K562 (cell line): Measurements from ENCODE around the gene MYCN. TPM values are rescaled to one million over a fixed set of nuclear protein-coding genes. Genes with fewer than 3 reads are reported as not detected.

Source experiments
- ATAC-seq: fragments of 200-7000 bp; cut with Tn5 transposase; 3 replicates; pipeline ENCODE4 v1.9.1; 2020; ENCODE audit warnings: moderate library complexity
- BruUV-seq: library from RNA; stranded (reverse); fragments of 400-500 nt; replicated peaks from 2 replicates; lab custom pipeline; 2021; lab: Mats Ljungman, UMichigan
- CTCF ChIA-PET: fragments of 300-600 bp; formaldehyde crosslinking; extraction: SDS; loops from one replicate; lab custom pipeline; 2021; ENCODE audit warnings: low intra/inter-chr PET ratio; lab: Yijun Ruan, JAX
- POLR2A ChIA-PET: fragments of 300-600, 350-650 bp; sonication (Branson Sonifier 250); formaldehyde crosslinking; extraction: SDS; loops from one replicate; lab custom pipeline; 2021; ENCODE audit warnings: antibody characterized with exemption, inconsistent platforms; lab: Yijun Ruan, JAX
- DNase-seq, 4 experiments: peaks; one replicate each; pipeline versions ENCODE4 v3.0.0 to v3.0.0-alpha.2; 2011 to 2018; ENCODE audit warnings: low spot score in 3 of 4, mixed read lengths in 3 of 4; ENCODE audit errors: extremely low read depth in 1 of 4
- FAIRE-seq: peaks from 2 replicates; lab custom pipeline; 2011; peaks lifted over from hg19 to GRCh38; lab: Jason Lieb, UNC
- H2AFZ ChIP-seq: 2 replicates; pipeline ENCODE4 v1.6.0; 2011; ENCODE audit warnings: low read depth, low read length, control low read depth, inconsistent platforms
- H3K27ac ChIP-seq: fragments of 200-600 bp; 3 replicates; pipeline ENCODE4 v1.8.0; 2011; ENCODE audit warnings: low read depth, mild to moderate bottlenecking, control low read depth, inconsistent platforms, low read length, moderate library complexity, mixed read lengths; ENCODE audit errors: extremely low read depth
- H3K27me3 ChIP-seq, 2 experiments: fragments of 300-600 bp in 1 of 2; 2 replicates in 1 of 2; 3 replicates in 1 of 2; pipeline versions ENCODE4 v1.6.0 to v1.8.0; 2011; ENCODE audit warnings: inconsistent platforms in 2 of 2, low read length in 2 of 2, mild to moderate bottlenecking in 1 of 2, mixed read lengths in 1 of 2, moderate library complexity in 1 of 2; ENCODE audit not compliant: control insufficient read depth in 2 of 2, insufficient read depth in 2 of 2
- H3K36me3 ChIP-seq: fragments of 300-600 bp; 3 replicates; pipeline ENCODE4 v1.8.0; 2011; ENCODE audit warnings: mild to moderate bottlenecking, low read length, inconsistent platforms; ENCODE audit not compliant: control insufficient read depth, insufficient read depth
- H3K4me1 ChIP-seq, 2 experiments: fragments of 200-600 bp in 1 of 2; replicated peaks in 1 of 2; 2 replicates in 1 of 2; 3 replicates in 1 of 2; pipeline versions ENCODE4 v1.5.1 to v1.8.0; 2011; ENCODE audit warnings: inconsistent platforms in 2 of 2, low read length in 2 of 2, mild to moderate bottlenecking in 1 of 2, mixed read lengths in 1 of 2, moderate library complexity in 1 of 2; ENCODE audit not compliant: control insufficient read depth in 2 of 2, insufficient read depth in 2 of 2
- H3K4me2 ChIP-seq: 2 replicates; pipeline ENCODE4 v1.6.1; 2011; ENCODE audit warnings: low read length, control low read depth, inconsistent platforms, mixed read lengths; ENCODE audit not compliant: insufficient read depth
- H3K4me3 ChIP-seq: fragments of 200-600 bp; sonication (generic), shearing (Covaris generic); 2 replicates; pipeline ENCODE4 v1.5.1; 2016; ENCODE audit warnings: control low read depth, inconsistent platforms
- H3K79me2 ChIP-seq: fragments of 200-600 bp; 3 replicates; pipeline ENCODE4 v1.8.0; 2011; ENCODE audit warnings: low read length, inconsistent platforms; ENCODE audit not compliant: control insufficient read depth, insufficient read depth
- H3K9ac ChIP-seq, 2 experiments: 2 replicates each; pipeline versions ENCODE4 v1.6.0 to v1.6.1; 2011; ENCODE audit warnings: low read depth in 2 of 2, low read length in 2 of 2, control low read depth in 1 of 2, inconsistent platforms in 1 of 2, mild to moderate bottlenecking in 1 of 2, mixed read lengths in 1 of 2; ENCODE audit not compliant: insufficient read depth in 1 of 2
- H3K9me1 ChIP-seq: one replicate; pipeline ENCODE4 v1.6.0; 2011; ENCODE audit warnings: inconsistent platforms, mild to moderate bottlenecking, low read length, moderate library complexity; ENCODE audit not compliant: control insufficient read depth, insufficient read depth
- H3K9me3 ChIP-seq: replicated peaks from 2 replicates; pipeline ENCODE4 v1.5.1; 2011; ENCODE audit warnings: low read depth, low read length, inconsistent platforms; ENCODE audit not compliant: control insufficient read depth, insufficient read depth
- H4K20me1 ChIP-seq: replicated peaks from 2 replicates; pipeline ENCODE4 v1.6.1; 2011; ENCODE audit warnings: low read length, inconsistent platforms, mixed read lengths; ENCODE audit not compliant: control insufficient read depth, insufficient read depth
- AFF4 ChIP-seq: sonication (generic); formaldehyde crosslinking; IDR thresholded peaks from 2 replicates; pipeline ENCODE4 v1.8.0; 2023; ENCODE audit warnings: mild to moderate bottlenecking, missing genetic modification reagents
- BRCA1 ChIP-seq, 2 experiments: fragments of 450-650 bp in 1 of 2; sonication (generic) in 1 of 2; formaldehyde crosslinking in 1 of 2; IDR thresholded peaks; 2 replicates each; pipeline versions ENCODE4 v1.5.0 to v1.6.1; 2017 to 2020; ENCODE audit warnings: mild to moderate bottlenecking in 1 of 2, missing genetic modification reagents in 1 of 2
- CLOCK ChIP-seq: fragments of 250-450 bp; sonication (Bioruptor Pico); IDR thresholded peaks from 2 replicates; pipeline ENCODE4 v1.4.0; 2020; ENCODE audit warnings: mild to moderate bottlenecking, moderate library complexity, borderline replicate concordance
- ILF3 ChIP-seq: fragments of 450-650 bp; IDR thresholded peaks from 2 replicates; pipeline ENCODE4 v1.6.1; 2018; ENCODE audit warnings: antibody characterized with exemption, mild to moderate bottlenecking, moderate library complexity, borderline replicate concordance
- MEF2D ChIP-seq: conservative IDR thresholded peaks from 2 replicates; pipeline ENCODE4 v1.6.1; 2016; ENCODE audit warnings: low read depth, missing genetic modification characterization, missing compliant biosample characterization
- NR2C1 ChIP-seq, 2 experiments: fragments of 450-650 bp; IDR thresholded peaks; 2 replicates each; pipeline ENCODE4 v1.6.1; 2017; ENCODE audit warnings: mild to moderate bottlenecking in 2 of 2, antibody characterized with exemption in 1 of 2, inconsistent platforms in 1 of 2, missing compliant biosample characterization in 1 of 2, missing genetic modification characterization in 1 of 2
- PREB ChIP-seq: sonication (generic); formaldehyde crosslinking; IDR thresholded peaks from 2 replicates; pipeline ENCODE4 v1.8.1; 2023; ENCODE audit warnings: mild to moderate bottlenecking, missing genetic modification reagents
- RBM14 ChIP-seq: fragments of 200-400 bp; formaldehyde crosslinking; IDR thresholded peaks from 2 replicates; pipeline ENCODE4 v1.6.1; 2018; ENCODE audit warnings: low read depth, mild to moderate bottlenecking, low read length, moderate library complexity, borderline replicate concordance; ENCODE audit not compliant: insufficient read depth
- ZC3H4 ChIP-seq: sonication (generic); formaldehyde crosslinking; IDR thresholded peaks from 2 replicates; pipeline ENCODE4 v1.9.0; 2021; ENCODE audit warnings: missing genetic modification reagents, borderline replicate concordance
- ZFX ChIP-seq: sonication (generic); formaldehyde crosslinking; IDR thresholded peaks from 2 replicates; pipeline ENCODE4 v1.8.0; 2022; ENCODE audit warnings: mild to moderate bottlenecking, missing genetic modification reagents, moderate library complexity
- ZNF133 ChIP-seq: fragments of 250-450 bp; sonication (Bioruptor Pico); IDR thresholded peaks from 2 replicates; pipeline ENCODE4 v1.4.0; 2020; ENCODE audit warnings: mild to moderate bottlenecking
- ZNF174 ChIP-seq: fragments of 250-450 bp; sonication (Bioruptor Pico); IDR thresholded peaks from 2 replicates; pipeline ENCODE4 v1.4.0; 2020; ENCODE audit warnings: mild to moderate bottlenecking
- ZNF436 ChIP-seq: fragments of 250-450, 450-650 bp; sonication (Bioruptor Pico); formaldehyde crosslinking; IDR thresholded peaks from 2 replicates; pipeline ENCODE4 v1.7.0; 2020; ENCODE audit warnings: mild to moderate bottlenecking
- ZNF780A ChIP-seq: fragments of 250-450 bp; sonication (Bioruptor Pico); IDR thresholded peaks from 2 replicates; pipeline ENCODE4 v1.5.0; 2021; ENCODE audit warnings: mild to moderate bottlenecking
- WGBS: fragments of 100-300 bp; shearing (Covaris generic); methylation state at CpG from one replicate; pipeline ENCODE4 v1.1.6; 2016; ENCODE audit warnings: low coverage, mixed read lengths; ENCODE audit not compliant: insufficient coverage; ENCODE audit errors: missing lambda C conversion rate; 5-methylcytosine and 5-hydroxymethylcytosine counted together
- in situ Hi-C: fragments of 300-500 bp; cut with MboI; formaldehyde crosslinking; loops from 4 replicates; pipeline ENCODE4 v1.15.0; 2018; ENCODE audit warnings: inconsistent platforms, mixed read lengths
- intact Hi-C: fragments of 100-400 bp; cut with micrococcal nuclease; formaldehyde crosslinking; loops from 2 replicates; pipeline ENCODE4 v1.14.2; 2022
- polyA plus RNA-seq, 8 experiments: library from polyadenylated mRNA; depleted of rRNA in 4 of 8; stranded (reverse) in 5 of 8; unstranded in 3 of 8; fragments of >200 nt; fragmentation: Nextera tagmentation in 2 of 8; fragmentation: Illumina TruSeq in 1 of 8; extraction: Ambion mirVana in 2 of 8; extraction: Trizol in 1 of 8; gene quantifications; 2 replicates each; pipeline versions ENCODE4 v1.2.1 to v1.2.3, GENCODE V29; 2011 to 2014; ENCODE audit warnings: inconsistent platforms in 1 of 8, missing spikeins in 1 of 8
- total RNA-seq, 7 experiments: library from RNA; depleted of rRNA in 6 of 7; stranded (reverse); fragments of >200 nt in 6 of 7; fragmentation: Illumina TruSeq in 2 of 7; extraction: Trizol in 2 of 7; gene quantifications; 2 replicates each; pipeline versions ENCODE4 v1.2.1 to v1.2.3, GENCODE V29; 2011 to 2021; ENCODE audit warnings: low replicate concordance in 1 of 7

Gene MYCN
- total and polyA plus RNA-seq, 9 of the 15 experiments (the other 6 are each of a cell fraction or from before 2014, with no cell fraction given) = not detected

- H3K36me3 ChIP-seq = no peaks in the 10 kb centered on the region
- intact Hi-C loops = no loop called here
- in situ Hi-C loops = no loop called here
- H3K4me2 ChIP-seq = no peak overlapping the region
- 0% methylated on average over 4 of the region's 4 CpGs for WGBS
- H3K9me3 ChIP-seq = no peaks in the 10 kb centered on the region
- peaks cover 0 to 33% of the 10 kb centered on the region in 2 experiments; a peak in 2 of 5 replicates for H3K27me3 ChIP-seq
- ChIA-PET CTCF (no interaction called here), POLR2A (interaction anchor here (0.8 kb wide), 1 partner anchor 24 kb away, joined by 4 read pairs; no protein-coding TSS in a partner anchor)
- no peak for TF ChIP-seq MEF2D (tag)
- no peak for TF ChIP-seq NR2C1 (IDR thresholded peaks at IDR 0.05)
- no peak for TF ChIP-seq NR2C1 (tag; IDR thresholded peaks at IDR 0.05)
- TF ChIP-seq ZNF780A (CRISPR knock-in tag) = no peak
- no peak for TF ChIP-seq ILF3
- TF ChIP-seq RBM14 = no peak
- TF ChIP-seq PREB (CRISPR knock-in tag) = no peak
- no peak for TF ChIP-seq ZFX (CRISPR knock-in tag)
- TF ChIP-seq AFF4 (CRISPR knock-in tag) = no peak
- no peak for TF ChIP-seq ZNF436 (CRISPR knock-in tag)
- TF ChIP-seq ZNF174 (CRISPR knock-in tag) = no peak
- TF ChIP-seq ZNF133 = no peak
- TF ChIP-seq BRCA1 (IDR thresholded peaks at IDR 0.05) = no peak
- no peak for TF ChIP-seq BRCA1 (CRISPR knock-in tag; IDR thresholded peaks at IDR 0.05)
- TF ChIP-seq ZC3H4 (CRISPR knock-in tag) = no peak
- TF ChIP-seq CLOCK (CRISPR knock-in tag) = no peak
- no peaks in the 10 kb centered on the region for H3K9me1 ChIP-seq
- no TSS peak for BruUV-seq
- no peaks in the 10 kb centered on the region for H3K4me1 ChIP-seq
- H3K9ac ChIP-seq = no peak overlapping the region
- H3K4me3 ChIP-seq = no peak overlapping the region
- H3K27ac ChIP-seq = no peak overlapping the region
- no peak overlapping the region for H2AFZ ChIP-seq
- no peaks in the 10 kb centered on the region for H3K79me2 ChIP-seq
- no peaks in the 10 kb centered on the region for H4K20me1 ChIP-seq
- DNase-seq = no peak
- no peak for ATAC-seq
- no peak for FAIRE-seq
These were observed 16.8 kb upstream of the MYCN start for GRCh38 chr2:15923597-15923996.
